B cell (primary cell): ENCODE measurements around the gene MDC1. TPM values are rescaled to one million over a fixed set of nuclear protein-coding genes. Genes with fewer than 3 reads are reported as not detected.

Source experiments
- ATAC-seq: fragments of 200-7000 bp; cut with Tn5 transposase; one replicate; pipeline ENCODE4 v1.10.0; 2021; ENCODE audit warnings: low read depth, mild to moderate bottlenecking, moderate number of reproducible peaks, moderate library complexity
- CTCF ChIA-PET: fragments of 350-600 bp; sonication (Branson Sonifier 250); formaldehyde crosslinking; loops from one replicate; lab custom pipeline; 2021; ENCODE audit warnings: antibody characterized with exemption, inconsistent platforms; lab: Charles Lee
- POLR2A ChIA-PET: fragments of 350-600 bp; sonication (Branson Sonifier 250); formaldehyde crosslinking; loops from one replicate; lab custom pipeline; 2021; ENCODE audit warnings: antibody characterized with exemption; lab: Charles Lee
- DNase-seq: peaks from one replicate; pipeline ENCODE4 v3.0.0; 2013
- H2AFZ ChIP-seq: 2 replicates; pipeline ENCODE4 v1.6.1; 2012; ENCODE audit warnings: mild to moderate bottlenecking, low read depth, low read length; ENCODE audit not compliant: insufficient read depth, poor library complexity, severe bottlenecking
- H3K27ac ChIP-seq, 2 donors: 1 replicate in 1 of 2; 2 replicates in 1 of 2; pipeline ENCODE4 v1.5.1; 2012 to 2013; ENCODE audit warnings: low read length in 2 of 2, mild to moderate bottlenecking in 2 of 2, moderate library complexity in 1 of 2
- H3K27me3 ChIP-seq, 4 experiments: fragments of 200-600 bp in 1 of 4; sonication (generic) in 1 of 4; replicated peaks in 1 of 4; 1 replicate in 2 of 4; 2 replicates in 2 of 4; pipeline versions ENCODE4 v1.6.1 to v1.7.0; 2013 to 2016; ENCODE audit warnings: low read length in 3 of 4, mild to moderate bottlenecking in 2 of 4, mixed read lengths in 1 of 4, moderate library complexity in 1 of 4; ENCODE audit not compliant: insufficient read depth in 4 of 4, control insufficient read depth in 3 of 4; ENCODE audit errors: control extremely low read depth in 1 of 4
- H3K36me3 ChIP-seq, 2 experiments: replicated peaks in 1 of 2; 1 replicate in 1 of 2; 2 replicates in 1 of 2; pipeline versions ENCODE4 v1.6.1 to v1.7.1; 2013; ENCODE audit warnings: low read length in 1 of 2; ENCODE audit not compliant: insufficient read depth in 2 of 2, control insufficient read depth in 1 of 2; ENCODE audit errors: control extremely low read depth in 1 of 2, extremely low read depth in 1 of 2
- H3K4me1 ChIP-seq, 2 donors: fragments of 200-600 bp in 1 of 2; sonication (generic) in 1 of 2; 1 replicate in 1 of 2; 2 replicates in 1 of 2; pipeline versions ENCODE4 v1.5.1 to v1.6.1; 2013 to 2017; ENCODE audit warnings: low read length in 2 of 2; ENCODE audit not compliant: control insufficient read depth in 2 of 2, insufficient read depth in 2 of 2
- H3K4me2 ChIP-seq: replicated peaks from 2 replicates; pipeline ENCODE3; 2012; ENCODE audit warnings: mild to moderate bottlenecking, low read depth, low read length; ENCODE audit not compliant: poor library complexity, severe bottlenecking
- H3K4me3 ChIP-seq, 5 experiments: fragments of 200-600 bp in 1 of 5; sonication (generic) in 1 of 5; 1 replicate in 3 of 5; 2 replicates in 2 of 5; pipeline versions ENCODE4 v1.5.1 to v1.7.0; 2011 to 2016; ENCODE audit warnings: low read length in 4 of 5, mild to moderate bottlenecking in 4 of 5, low read depth in 2 of 5, control low read depth in 1 of 5, moderate library complexity in 1 of 5; ENCODE audit not compliant: insufficient read depth in 1 of 5; ENCODE audit errors: control extremely low read depth in 1 of 5, extremely low read depth in 1 of 5
- H3K79me2 ChIP-seq: fragments of 200-600 bp; sonication (generic); one replicate; pipeline ENCODE4 v1.6.0; 2016; ENCODE audit warnings: low read length; ENCODE audit not compliant: control insufficient read depth, insufficient read depth
- H3K9ac ChIP-seq: fragments of 200-600 bp; sonication (generic); 2 replicates; pipeline ENCODE4 v1.6.1; 2017; ENCODE audit warnings: mild to moderate bottlenecking, low read length, moderate library complexity
- H3K9me3 ChIP-seq, 3 donors: one replicate each; pipeline versions ENCODE4 v1.6.1 to v1.7.1; 2013; ENCODE audit warnings: low read length in 2 of 3; ENCODE audit not compliant: control insufficient read depth in 2 of 3, insufficient read depth in 1 of 3; ENCODE audit errors: control extremely low read depth in 1 of 3
- H4K20me1 ChIP-seq: 2 replicates; pipeline ENCODE4 v1.6.0; 2012; ENCODE audit warnings: mild to moderate bottlenecking, low read length; ENCODE audit not compliant: insufficient read depth, control insufficient read depth, poor library complexity, severe bottlenecking
- H3K27ac Mint-ChIP-seq: one replicate; pipeline ENCODE4 v1.8.0; 2021; ENCODE audit warnings: mixed read lengths
- H3K27me3 Mint-ChIP-seq: one replicate; pipeline ENCODE4 v1.8.0; 2021; ENCODE audit warnings: mixed read lengths
- H3K4me1 Mint-ChIP-seq: one replicate; pipeline ENCODE4 v1.8.0; 2021; ENCODE audit warnings: mixed read lengths
- H3K4me3 Mint-ChIP-seq: one replicate; pipeline ENCODE4 v1.8.0; 2021; ENCODE audit warnings: mixed read lengths
- H3K9me3 Mint-ChIP-seq: one replicate; pipeline ENCODE4 v1.8.0; 2022; ENCODE audit warnings: mixed read lengths; ENCODE audit not compliant: insufficient read depth
- CTCF ChIP-seq: fragments of 200-600 bp; IDR thresholded peaks from one replicate; pipeline ENCODE4 v1.8.0; 2022; ENCODE audit warnings: antibody characterized with exemption, mild to moderate bottlenecking
- EZH2 ChIP-seq: IDR thresholded peaks from 2 replicates; pipeline ENCODE4 v1.6.1; 2012; ENCODE audit warnings: borderline replicate concordance, low read depth, mild to moderate bottlenecking, moderate library complexity, low read length; ENCODE audit not compliant: insufficient read depth, poor library complexity, severe bottlenecking
- WGBS: methylation state at CpG from one replicate; pipeline ENCODE4 v1.1.5; 2013; ENCODE audit warnings: missing lambda C conversion rate; ENCODE audit not compliant: insufficient coverage; 5-methylcytosine and 5-hydroxymethylcytosine counted together
- intact Hi-C: fragments of 100-400 bp; cut with micrococcal nuclease; formaldehyde crosslinking; loops from one replicate; pipeline ENCODE4 v1.10.0; 2022
- polyA plus RNA-seq: library from polyadenylated mRNA; depleted of rRNA; stranded (reverse); fragments of >200 nt; gene quantifications from 2 replicates; pipeline ENCODE4 v1.2.3, GENCODE V29; 2012
- small RNA-seq: library from RNA; depleted of rRNA; stranded (forward); fragments of <200 nt; gene quantifications from one replicate; pipeline ENCODE3, GENCODE V24; 2012; ENCODE audit warnings: low replicate concordance, low read depth; ENCODE audit not compliant: insufficient read length
- total RNA-seq, 2 donors: library from RNA; stranded (reverse); fragments of 120-200 nt in 1 of 2; gene quantifications; 1 replicate in 1 of 2; 2 replicates in 1 of 2; pipeline versions ENCODE4 v1.2.3 to v1.2.4, GENCODE V29; 2013 to 2022

The MDC1 gene
- total and polyA plus RNA-seq, 2 donors (not counting 1 experiment from before 2014, with no cell fraction given) = 24.9 to 87.4 TPM

GRCh38 chr6:30651143-30651542 is 65.9 kb downstream of the MDC1 start:
- Histone ChIP-seq H3K9ac (no peak overlapping the region), H3K36me3 (peaks cover 0 to 52% of the 10 kb centered on the region in 2 experiments), H3K4me3 (no peak overlapping the region), H3K27me3 (no peaks in the 10 kb centered on the region), H3K79me2 (peaks cover 23% of the 10 kb centered on the region), H4K20me1 (peaks cover 13% of the 10 kb centered on the region), H3K9me3 (no peaks in the 10 kb centered on the region), H3K27ac (peak overlapping the region in 1 of 2 donors; percentile 13), H2AFZ (no peak overlapping the region), H3K4me2 (no peak overlapping the region), H3K4me1 (peaks cover 12 to 18% of the 10 kb centered on the region in 2 donors)
- ChIA-PET CTCF (interaction anchor here (0.9 to 1.5 kb wide), 2 partner anchors 22 to 76 kb away, joined by 3 to 4 read pairs; partner anchors contain the start of gene DHX16), POLR2A (no interaction called here)
- ATAC-seq (no peak), DNase-seq (no peak)
- no peaks in the 10 kb centered on the region for H3K9me3 Mint-ChIP-seq
- H3K27ac Mint-ChIP-seq = peak overlapping the region; percentile 77
- H3K4me1 Mint-ChIP-seq = peaks cover 19% of the 10 kb centered on the region
- intact Hi-C loops = no loop called here
- TF ChIP-seq EZH2 (no peak), CTCF (no peak)
- WGBS = 55% methylated on average over 8 of the region's 12 CpGs
- H3K4me3 Mint-ChIP-seq = peak overlapping the region; percentile 54
- H3K27me3 Mint-ChIP-seq = no peaks in the 10 kb centered on the region

Small RNAs within 50 kb of the gene (small RNA-seq; reads per million reads assigned to genes)
- gene RF00019 (not detected), gene RN7SL353P (not detected)

Other genes starting within 250 kb of the MDC1 start
- gene HLA-E, start 227.8 kb downstream of the MDC1 start, total RNA-seq = 1,023 and 1,043 TPM in 2 replicates
- gene HLA-E, start 227.8 kb downstream of the MDC1 start, polyA plus RNA-seq = 1,146 and 1,174 TPM in 2 replicates
- 107 and 109 TPM in 2 replicates for gene GNL1, start 160.8 kb downstream of the MDC1 start, total RNA-seq
- 36.0 and 38.7 TPM in 2 replicates for gene GNL1, start 160.8 kb downstream of the MDC1 start, polyA plus RNA-seq
- gene PRR3, start 160.0 kb downstream of the MDC1 start, total RNA-seq = 30.3 and 33.7 TPM in 2 replicates
- gene PRR3, start 160.0 kb downstream of the MDC1 start, polyA plus RNA-seq = 10.7 and 15.0 TPM in 2 replicates
- gene ABCF1, start 145.8 kb downstream of the MDC1 start, total RNA-seq = 60.9 and 63.7 TPM in 2 replicates
- gene ABCF1, start 145.8 kb downstream of the MDC1 start, polyA plus RNA-seq = 22.8 and 51.0 TPM in 2 replicates
- gene PPP1R10, start 100.0 kb downstream of the MDC1 start, total RNA-seq = 157 and 177 TPM in 2 replicates
- 40.7 and 61.5 TPM in 2 replicates for gene PPP1R10, start 100.0 kb downstream of the MDC1 start, polyA plus RNA-seq
- 37.9 and 38.8 TPM in 2 replicates for gene MRPS18B, start 99.4 kb downstream of the MDC1 start, total RNA-seq
- 26.3 and 35.9 TPM in 2 replicates for gene MRPS18B, start 99.4 kb downstream of the MDC1 start, polyA plus RNA-seq
- gene ATAT1, start 90.4 kb downstream of the MDC1 start, total RNA-seq = 19.3 and 21.5 TPM in 2 replicates
- gene ATAT1, start 90.4 kb downstream of the MDC1 start, polyA plus RNA-seq = 15.1 and 15.7 TPM in 2 replicates
- 24.9 and 37.2 TPM in 2 replicates for gene C6orf136, start 70.1 kb downstream of the MDC1 start, total RNA-seq
- gene C6orf136, start 70.1 kb downstream of the MDC1 start, polyA plus RNA-seq = 31.0 and 36.6 TPM in 2 replicates
- 51.1 and 58.3 TPM in 2 replicates for gene DHX16, start 44.3 kb downstream of the MDC1 start, total RNA-seq
- 69.7 and 71.7 TPM in 2 replicates for gene DHX16, start 44.3 kb downstream of the MDC1 start, polyA plus RNA-seq
- 121 and 125 TPM in 2 replicates for gene PPP1R18, start 30.6 kb downstream of the MDC1 start, total RNA-seq
- 71.6 and 113 TPM in 2 replicates for gene PPP1R18, start 30.6 kb downstream of the MDC1 start, polyA plus RNA-seq
- 22.8 and 24.9 TPM in 2 replicates for gene NRM, start 26.3 kb downstream of the MDC1 start, total RNA-seq
- 18.9 and 26.0 TPM in 2 replicates for gene NRM, start 26.3 kb downstream of the MDC1 start, polyA plus RNA-seq
- 288 and 295 TPM in 2 replicates for gene TUBB, start 3.1 kb upstream of the MDC1 start, total RNA-seq
- gene TUBB, start 3.1 kb upstream of the MDC1 start, polyA plus RNA-seq = 58.9 and 102 TPM in 2 replicates
- gene FLOT1, start 25.4 kb upstream of the MDC1 start, total RNA-seq = 71.2 and 75.7 TPM in 2 replicates
- gene FLOT1, start 25.4 kb upstream of the MDC1 start, polyA plus RNA-seq = 75.8 and 79.4 TPM in 2 replicates
- gene IER3, start 27.3 kb upstream of the MDC1 start, total RNA-seq = 4.2 and 5.5 TPM in 2 replicates
- gene IER3, start 27.3 kb upstream of the MDC1 start, polyA plus RNA-seq = 3.7 and 7.5 TPM in 2 replicates
- gene DDR1, start 167.2 kb upstream of the MDC1 start, total RNA-seq = 61.7 and 66.0 TPM in 2 replicates
- 28.8 and 81.5 TPM in 2 replicates for gene DDR1, start 167.2 kb upstream of the MDC1 start, polyA plus RNA-seq
- 38.4 and 44.7 TPM in 2 replicates for gene GTF2H4, start 190.9 kb upstream of the MDC1 start, total RNA-seq
- gene GTF2H4, start 190.9 kb upstream of the MDC1 start, polyA plus RNA-seq = 22.4 and 30.2 TPM in 2 replicates
- 41.0 and 41.6 TPM in 2 replicates for gene VARS2, start 197.0 kb upstream of the MDC1 start, total RNA-seq
- gene VARS2, start 197.0 kb upstream of the MDC1 start, polyA plus RNA-seq = 27.1 and 34.5 TPM in 2 replicates
- gene SFTA2, start 214.9 kb upstream of the MDC1 start, total RNA-seq = not detected in 2 replicates
- gene SFTA2, start 214.9 kb upstream of the MDC1 start, polyA plus RNA-seq = not detected in 2 replicates
- not detected in 2 replicates for gene MUCL3, start 223.7 kb upstream of the MDC1 start, total RNA-seq
- not detected in 2 replicates for gene MUCL3, start 223.7 kb upstream of the MDC1 start, polyA plus RNA-seq